ENCODE measurements around the gene AGRN.

The AGRN gene

GRCh38 chr1:1092149-1092855, 72.4 kb downstream of the AGRN start:
- Histone ChIP-seq H4K91ac (ENCODE audit: low read depth, low read length, poor library complexity) (no peak overlapping the region), H3K4me1 (ENCODE audit: control insufficient read depth in 2 of 2, insufficient read depth in 1 of 2, low read depth in 1 of 2, low read length in 2 of 2) (no peaks in the 10 kb centered on the region), H2BK120ac (ENCODE audit: low read depth, low read length) (no peak overlapping the region), H3K36me3 (replicated peaks in 1 of 2; ENCODE audit: control insufficient read depth in 2 of 2, insufficient read depth in 2 of 2, low read length in 2 of 2) (no peaks in the 10 kb centered on the region), H2BK15ac (ENCODE audit: low read length) (no peak overlapping the region), H4K8ac (ENCODE audit: low read depth, low read length) (peak overlapping the region; percentile 17), H3K9me3 (replicated peaks in 1 of 2; ENCODE audit: control insufficient read depth in 2 of 2, insufficient read depth in 1 of 2, low read depth in 1 of 2, low read length in 2 of 2) (peaks cover 2 to 8% of the 10 kb centered on the region in 2 donors), H2BK12ac (ENCODE audit: low read length) (no peak overlapping the region), H2BK5ac (ENCODE audit: low read length) (peak overlapping the region; percentile 5), H3K14ac (ENCODE audit: low read length) (no peak overlapping the region), H3K23ac (ENCODE audit: low read depth, low read length, poor library complexity) (peak overlapping the region; percentile 67), H3K27ac (replicated peaks; ENCODE audit: low read length) (no peak overlapping the region), H2AFZ (ENCODE audit: low read length) (no peak overlapping the region), H3K4ac (ENCODE audit: low read length) (no peak overlapping the region), H3K4me2 (ENCODE audit: insufficient read depth, low read length, poor library complexity, severe bottlenecking) (no peak overlapping the region), H3K79me1 (ENCODE audit: low read depth, low read length) (peaks cover 4% of the 10 kb centered on the region), H3K9ac (ENCODE audit: low read depth, low read length, poor library complexity) (no peak overlapping the region), H2AK5ac (ENCODE audit: low read depth, low read length) (no peak overlapping the region), H3K4me3 (ENCODE audit: low read length in 2 of 2) (no peak overlapping the region), H3K27me3 (ENCODE audit: control insufficient read depth in 3 of 3, insufficient read depth in 3 of 3, low read depth in 1 of 3, low read length in 3 of 3) (no peaks in the 10 kb centered on the region), H3K18ac (ENCODE audit: low read length) (no peak overlapping the region)
- WGBS, 2 donors (ENCODE audit: extremely low coverage in 2 of 2, insufficient read length in 2 of 2, insufficient replicate concordance in 1 of 2) = no CpG with 5 or more reads among the region's 28 CpGs
- no peak for DNase-seq (ENCODE audit: low spot score)

GRCh38 chr1:1092894-1093609, 73.1 kb downstream of the AGRN start:
- Histone ChIP-seq H3K27ac (replicated peaks; ENCODE audit: low read length) (no peak overlapping the region), H3K23ac (ENCODE audit: low read depth, low read length, poor library complexity) (no peak overlapping the region), H2BK12ac (ENCODE audit: low read length) (no peak overlapping the region), H2BK5ac (ENCODE audit: low read length) (no peak overlapping the region), H4K91ac (ENCODE audit: low read depth, low read length, poor library complexity) (no peak overlapping the region), H3K4me2 (ENCODE audit: insufficient read depth, low read length, poor library complexity, severe bottlenecking) (no peak overlapping the region), H3K18ac (ENCODE audit: low read length) (no peak overlapping the region), H2BK120ac (ENCODE audit: low read depth, low read length) (no peak overlapping the region), H3K4ac (ENCODE audit: low read length) (no peak overlapping the region), H3K14ac (ENCODE audit: low read length) (no peak overlapping the region), H2AK5ac (ENCODE audit: low read depth, low read length) (no peak overlapping the region), H3K4me3 (ENCODE audit: low read length in 2 of 2) (no peak overlapping the region), H4K8ac (ENCODE audit: low read depth, low read length) (no peak overlapping the region), H3K36me3 (replicated peaks in 1 of 2; ENCODE audit: control insufficient read depth in 2 of 2, insufficient read depth in 2 of 2, low read length in 2 of 2) (no peaks in the 10 kb centered on the region), H3K9me3 (replicated peaks in 1 of 2; ENCODE audit: control insufficient read depth in 2 of 2, insufficient read depth in 1 of 2, low read depth in 1 of 2, low read length in 2 of 2) (peaks cover 2 to 8% of the 10 kb centered on the region in 2 donors), H3K9ac (ENCODE audit: low read depth, low read length, poor library complexity) (no peak overlapping the region), H3K27me3 (ENCODE audit: control insufficient read depth in 3 of 3, insufficient read depth in 3 of 3, low read depth in 1 of 3, low read length in 3 of 3) (no peaks in the 10 kb centered on the region), H2AFZ (ENCODE audit: low read length) (no peak overlapping the region), H3K79me1 (ENCODE audit: low read depth, low read length) (peaks cover 4% of the 10 kb centered on the region), H3K4me1 (ENCODE audit: control insufficient read depth in 2 of 2, insufficient read depth in 1 of 2, low read depth in 1 of 2, low read length in 2 of 2) (no peaks in the 10 kb centered on the region), H2BK15ac (ENCODE audit: low read length) (no peak overlapping the region)
- no peak for DNase-seq (ENCODE audit: low spot score)
- WGBS, 2 donors (ENCODE audit: extremely low coverage in 2 of 2, insufficient read length in 2 of 2, insufficient replicate concordance in 1 of 2) = no CpG with 5 or more reads among the region's 14 CpGs

- Histone ChIP-seq H2AK5ac (ENCODE audit: low read depth, low read length) (no peak overlapping the region), H2BK120ac (ENCODE audit: low read depth, low read length) (no peak overlapping the region), H2BK15ac (ENCODE audit: low read length) (no peak overlapping the region), H4K8ac (ENCODE audit: low read depth, low read length) (no peak overlapping the region), H3K79me1 (ENCODE audit: low read depth, low read length) (peaks cover 2% of the 10 kb centered on the region), H3K9me3 (replicated peaks in 1 of 2; ENCODE audit: control insufficient read depth in 2 of 2, insufficient read depth in 1 of 2, low read depth in 1 of 2, low read length in 2 of 2) (peaks cover 2 to 8% of the 10 kb centered on the region in 2 donors), H2BK12ac (ENCODE audit: low read length) (no peak overlapping the region), H3K23ac (ENCODE audit: low read depth, low read length, poor library complexity) (no peak overlapping the region), H3K14ac (ENCODE audit: low read length) (no peak overlapping the region), H3K4me1 (ENCODE audit: control insufficient read depth in 2 of 2, insufficient read depth in 1 of 2, low read depth in 1 of 2, low read length in 2 of 2) (no peaks in the 10 kb centered on the region), H2BK5ac (ENCODE audit: low read length) (no peak overlapping the region), H3K9ac (ENCODE audit: low read depth, low read length, poor library complexity) (no peak overlapping the region), H3K18ac (ENCODE audit: low read length) (no peak overlapping the region), H3K4me2 (ENCODE audit: insufficient read depth, low read length, poor library complexity, severe bottlenecking) (no peak overlapping the region), H3K27me3 (ENCODE audit: control insufficient read depth in 3 of 3, insufficient read depth in 3 of 3, low read depth in 1 of 3, low read length in 3 of 3) (no peaks in the 10 kb centered on the region), H3K4me3 (ENCODE audit: low read length in 2 of 2) (no peak overlapping the region), H3K36me3 (replicated peaks in 1 of 2; ENCODE audit: control insufficient read depth in 2 of 2, insufficient read depth in 2 of 2, low read length in 2 of 2) (no peaks in the 10 kb centered on the region), H3K4ac (ENCODE audit: low read length) (no peak overlapping the region), H4K91ac (ENCODE audit: low read depth, low read length, poor library complexity) (no peak overlapping the region), H3K27ac (replicated peaks; ENCODE audit: low read length) (no peak overlapping the region), H2AFZ (ENCODE audit: low read length) (no peak overlapping the region)
- no peak for DNase-seq (ENCODE audit: low spot score)
- no CpG with 5 or more reads among the region's 10 CpGs for WGBS, 2 donors (ENCODE audit: extremely low coverage in 2 of 2, insufficient read length in 2 of 2, insufficient replicate concordance in 1 of 2)
Measured at GRCh38 chr1:1093610-1093943, 73.7 kb downstream of the AGRN start.

- Histone ChIP-seq H2AK5ac (ENCODE audit: low read depth, low read length) (no peak overlapping the region), H3K27me3 (ENCODE audit: control insufficient read depth in 3 of 3, insufficient read depth in 3 of 3, low read depth in 1 of 3, low read length in 3 of 3) (no peaks in the 10 kb centered on the region), H3K4me1 (ENCODE audit: control insufficient read depth in 2 of 2, insufficient read depth in 1 of 2, low read depth in 1 of 2, low read length in 2 of 2) (no peaks in the 10 kb centered on the region), H3K9ac (ENCODE audit: low read depth, low read length, poor library complexity) (no peak overlapping the region), H3K9me3 (replicated peaks in 1 of 2; ENCODE audit: control insufficient read depth in 2 of 2, insufficient read depth in 1 of 2, low read depth in 1 of 2, low read length in 2 of 2) (peaks cover 5 to 9% of the 10 kb centered on the region in 2 donors), H2BK12ac (ENCODE audit: low read length) (no peak overlapping the region), H4K8ac (ENCODE audit: low read depth, low read length) (no peak overlapping the region), H3K27ac (replicated peaks; ENCODE audit: low read length) (no peak overlapping the region), H3K4me3 (ENCODE audit: low read length in 2 of 2) (no peak overlapping the region), H3K14ac (ENCODE audit: low read length) (no peak overlapping the region), H3K23ac (ENCODE audit: low read depth, low read length, poor library complexity) (no peak overlapping the region), H3K79me1 (ENCODE audit: low read depth, low read length) (peaks cover 2% of the 10 kb centered on the region), H2BK5ac (ENCODE audit: low read length) (no peak overlapping the region), H3K36me3 (replicated peaks in 1 of 2; ENCODE audit: control insufficient read depth in 2 of 2, insufficient read depth in 2 of 2, low read length in 2 of 2) (no peaks in the 10 kb centered on the region), H2AFZ (ENCODE audit: low read length) (no peak overlapping the region), H3K18ac (ENCODE audit: low read length) (no peak overlapping the region), H3K4me2 (ENCODE audit: insufficient read depth, low read length, poor library complexity, severe bottlenecking) (no peak overlapping the region), H3K4ac (ENCODE audit: low read length) (no peak overlapping the region), H2BK120ac (ENCODE audit: low read depth, low read length) (no peak overlapping the region), H2BK15ac (ENCODE audit: low read length) (no peak overlapping the region), H4K91ac (ENCODE audit: low read depth, low read length, poor library complexity) (no peak overlapping the region)
- no peak for DNase-seq (ENCODE audit: low spot score)
- WGBS, 2 donors (ENCODE audit: extremely low coverage in 2 of 2, insufficient read length in 2 of 2, insufficient replicate concordance in 1 of 2) = no CpG with 5 or more reads among the region's 7 CpGs
Measured at GRCh38 chr1:1094981-1095380, 75.1 kb downstream of the AGRN start.

Data from neuronal stem cell (in vitro differentiated cells).